Activated naive CD8-positive, alpha-beta T cell treated with anti-CD3 and anti-CD28 coated beads for 36 hours (primary cell): Measurements from ENCODE around the gene GLO1. TPM values are rescaled to one million over a fixed set of nuclear protein-coding genes. Genes with fewer than 3 reads are reported as not detected.

Experiments used
- DNase-seq: peaks from one replicate; pipeline ENCODE4 v3.0.0; 2021
- H3K27ac Mint-ChIP-seq: one replicate; pipeline ENCODE4 v1.8.0; 2022; ENCODE audit warnings: mild to moderate bottlenecking, moderate library complexity, mixed read lengths
- H3K27me3 Mint-ChIP-seq: one replicate; pipeline ENCODE4 v1.8.0; 2022; ENCODE audit warnings: mild to moderate bottlenecking, mixed read lengths
- H3K36me3 Mint-ChIP-seq: one replicate; pipeline ENCODE4 v1.8.0; 2021; ENCODE audit warnings: mild to moderate bottlenecking, mixed read lengths
- H3K4me1 Mint-ChIP-seq: one replicate; pipeline ENCODE4 v1.8.0; 2021; ENCODE audit warnings: mixed read lengths
- H3K4me3 Mint-ChIP-seq: one replicate; pipeline ENCODE4 v1.8.0; 2022; ENCODE audit warnings: mild to moderate bottlenecking, moderate library complexity, mixed read lengths
- H3K9me3 Mint-ChIP-seq: one replicate; pipeline ENCODE4 v1.8.0; 2022; ENCODE audit warnings: mixed read lengths
- total RNA-seq, 2 experiments: library from RNA; stranded (reverse); gene quantifications; one replicate each; pipeline ENCODE4 v1.2.3, GENCODE V29; 2021

The GLO1 gene
- total RNA-seq, 2 experiments from 2014 or later = 163 to 168 TPM

- H3K27ac Mint-ChIP-seq = no peak overlapping the region
- H3K4me1 Mint-ChIP-seq = peaks cover 36% of the 10 kb centered on the region
- H3K9me3 Mint-ChIP-seq = peaks cover 1% of the 10 kb centered on the region
- peaks cover 5% of the 10 kb centered on the region for H3K36me3 Mint-ChIP-seq
- no peaks in the 10 kb centered on the region for H3K27me3 Mint-ChIP-seq
- H3K4me3 Mint-ChIP-seq = no peak overlapping the region
- no peak for DNase-seq
These were observed 70.5 kb downstream of the GLO1 start for GRCh38 chr6:38632490-38632889.

DNA sequence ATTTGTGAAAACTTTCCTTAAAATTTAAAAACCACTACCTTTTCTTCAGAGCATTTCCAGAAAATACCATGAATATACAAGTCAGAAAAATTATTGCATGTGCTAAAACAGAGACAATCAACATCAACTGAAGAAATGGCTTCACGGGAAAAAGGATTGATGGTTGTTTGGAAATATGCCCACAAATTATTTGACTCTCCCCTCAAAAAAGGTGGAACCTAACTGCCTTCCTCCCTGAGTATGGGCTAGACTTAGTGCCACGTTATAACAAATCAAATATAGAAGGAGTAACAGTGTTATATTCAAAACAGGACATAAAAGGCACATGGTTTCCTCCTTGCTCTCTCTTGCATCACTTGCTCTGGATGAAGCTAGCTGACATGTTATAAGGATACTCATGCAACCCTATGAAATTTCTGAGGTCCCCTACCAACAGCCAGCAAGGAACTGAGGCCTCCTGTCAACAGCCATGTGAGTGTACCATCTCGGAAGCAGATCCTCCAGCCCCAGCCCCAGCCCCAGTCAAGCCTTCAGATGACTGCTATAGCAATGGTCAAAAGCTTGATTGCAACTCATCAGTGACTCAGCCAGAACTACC is 71.7 kb downstream of the GLO1 start:
- Mint-ChIP-seq H3K9me3 (peaks cover 1% of the 10 kb centered on the region), H3K4me1 (peaks cover 29% of the 10 kb centered on the region), H3K27ac (no peak overlapping the region), H3K36me3 (peaks cover 5% of the 10 kb centered on the region), H3K4me3 (no peak overlapping the region), H3K27me3 (no peaks in the 10 kb centered on the region)
- no peak for DNase-seq

Other genes with a start within 250 kb of the GLO1 start
- gene BTBD9, start 63.2 kb downstream of the GLO1 start, total RNA-seq = 1 to 10 TPM; 6.8 to 7.0 TPM
- under 1 TPM in 1 of 2 experiments, not detected in 1; 0.08 TPM for gene DNAH8, start 12.2 kb upstream of the GLO1 start, total RNA-seq